Hepatocyte (in vitro differentiated cells): ENCODE results near the gene TGFB1.

Experiments
- EZH2 ChIP-seq: fragments of 200-600 bp; sonication (generic); IDR thresholded peaks from 2 replicates; pipeline ENCODE4 v1.6.1; 2016; ENCODE audit warnings: antibody characterized with exemption, mild to moderate bottlenecking, borderline replicate concordance
- EZH2phosphoT487 ChIP-seq: fragments of 200-600 bp; sonication (generic); IDR thresholded peaks from one replicate; pipeline ENCODE4 v1.6.1; 2018; ENCODE audit warnings: antibody characterized with exemption, mild to moderate bottlenecking, low read depth, moderate library complexity; ENCODE audit not compliant: unreplicated experiment, severe bottlenecking

DNA sequence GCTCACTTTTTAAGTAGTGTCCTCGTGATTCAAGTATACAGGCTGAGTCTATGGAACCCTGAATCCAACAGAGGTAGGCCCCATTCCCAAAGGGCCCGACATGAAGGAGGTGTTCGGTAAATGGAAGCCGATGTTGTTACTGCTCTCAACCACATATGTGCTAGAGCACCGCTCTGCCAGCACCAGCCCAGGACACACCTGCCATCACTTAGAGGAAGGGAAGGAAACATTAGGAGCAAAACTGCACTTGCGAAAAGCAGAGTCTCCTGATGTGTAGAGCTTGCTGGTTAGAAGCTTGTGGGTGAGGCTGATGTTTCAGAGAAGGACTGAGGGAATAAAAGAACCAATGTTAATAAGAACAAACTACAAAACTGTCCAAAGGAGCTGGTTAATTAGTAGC, 53.2 kb downstream of the TGFB1 start:
- TF ChIP-seq EZH2 (no peak), EZH2phosphoT487 (no peak)
